PC-9 (cell line): ENCODE data around the gene SLC10A7. TPM values are rescaled to one million over a fixed set of nuclear protein-coding genes. Genes with fewer than 3 reads are reported as not detected.

Experiments
- BruUV-seq: library from RNA; stranded (reverse); fragments of 400-500 nt; replicated peaks from 2 replicates; lab custom pipeline; 2021; lab: Mats Ljungman, UMichigan
- CTCF ChIA-PET: fragments of 300-600 bp; sonication (Branson Sonifier 250); formaldehyde crosslinking; loops from one replicate; lab custom pipeline; 2022; ENCODE audit warnings: antibody characterized with exemption; lab: Charles Lee
- POLR2A ChIA-PET: fragments of 300-600 bp; sonication (Branson Sonifier 250); formaldehyde crosslinking; loops from one replicate; lab custom pipeline; 2022; ENCODE audit warnings: antibody characterized with exemption; ENCODE audit not compliant: unreplicated experiment; lab: Charles Lee
- DNase-seq, 2 experiments: peaks; one replicate each; pipeline versions ENCODE4 v3.0.0 to v3.0.0-alpha.2; 2015 to 2022; ENCODE audit warnings: mixed read lengths in 1 of 2
- H2AFZ ChIP-seq: fragments of 200-600 bp; sonication (generic); 2 replicates; pipeline ENCODE4 v1.8.1; 2017; ENCODE audit warnings: antibody characterized with exemption
- H3F3A ChIP-seq: fragments of 200-600 bp; sonication (generic); 2 replicates; pipeline ENCODE4 v1.8.1; 2017; ENCODE audit warnings: antibody characterized with exemption, mild to moderate bottlenecking, low read depth; ENCODE audit not compliant: insufficient read depth
- H3K27ac ChIP-seq: fragments of 200-600 bp; sonication (generic); 2 replicates; pipeline ENCODE4 v1.6.1; 2016; ENCODE audit warnings: mixed run types
- H3K27me3 ChIP-seq: fragments of 200-600 bp; sonication (generic); 2 replicates; pipeline ENCODE4 v1.6.1; 2016; ENCODE audit warnings: low read depth, mixed run types; ENCODE audit not compliant: insufficient read depth
- H3K36me3 ChIP-seq: fragments of 200-600 bp; sonication (generic); 2 replicates; pipeline ENCODE4 v1.6.1; 2016; ENCODE audit warnings: low read depth, mixed run types
- H3K4me1 ChIP-seq: fragments of 200-600 bp; sonication (generic); replicated peaks from 2 replicates; pipeline ENCODE4 v1.6.1; 2016; ENCODE audit warnings: mixed run types; ENCODE audit not compliant: insufficient read depth
- H3K4me2 ChIP-seq: fragments of 200-600 bp; sonication (generic); 2 replicates; pipeline ENCODE4 v1.6.1; 2017; ENCODE audit warnings: mixed run types
- H3K4me3 ChIP-seq: fragments of 200-600 bp; sonication (generic); 2 replicates; pipeline ENCODE4 v1.6.1; 2016; ENCODE audit warnings: mixed run types
- H3K79me2 ChIP-seq: fragments of 200-600 bp; sonication (generic); 2 replicates; pipeline ENCODE4 v1.6.1; 2017; ENCODE audit warnings: low read depth, mixed run types
- H3K9me2 ChIP-seq: fragments of 200-600 bp; sonication (generic); 2 replicates; pipeline ENCODE4 v1.8.1; 2017; ENCODE audit warnings: mild to moderate bottlenecking; ENCODE audit not compliant: insufficient read depth
- H3K9me3 ChIP-seq: fragments of 200-600 bp; sonication (generic); 2 replicates; pipeline ENCODE4 v1.8.1; 2016; ENCODE audit warnings: low read depth; ENCODE audit not compliant: insufficient read depth
- H4K20me1 ChIP-seq: fragments of 200-600 bp; sonication (generic); 2 replicates; pipeline ENCODE4 v1.8.1; 2017; ENCODE audit not compliant: insufficient read depth
- EZH2 ChIP-seq: fragments of 200-600 bp; sonication (generic); IDR thresholded peaks from 2 replicates; pipeline ENCODE4 v1.8.0; 2017; ENCODE audit warnings: antibody characterized with exemption, low read depth
- intact Hi-C: fragments of 100-400 bp; cut with micrococcal nuclease; formaldehyde crosslinking; loops from one replicate; pipeline ENCODE4 v1.10.0; 2022; ENCODE audit not compliant: unreplicated experiment
- total RNA-seq: library from RNA; stranded (reverse); gene quantifications from 2 replicates; pipeline ENCODE4 v1.2.3, GENCODE V29; 2021
- TF ChIP-seq, protein P1 (sequence below): fragments of 200-600 bp; sonication (generic); conservative IDR thresholded peaks from 2 replicates; pipeline ENCODE4 v1.6.1; 2017; ENCODE audit warnings: mixed run types, antibody characterized with exemption, mild to moderate bottlenecking, moderate library complexity

SLC10A7 gene
- total RNA-seq, 1 experiment from 2014 or later, result 11.4 TPM

DNA sequence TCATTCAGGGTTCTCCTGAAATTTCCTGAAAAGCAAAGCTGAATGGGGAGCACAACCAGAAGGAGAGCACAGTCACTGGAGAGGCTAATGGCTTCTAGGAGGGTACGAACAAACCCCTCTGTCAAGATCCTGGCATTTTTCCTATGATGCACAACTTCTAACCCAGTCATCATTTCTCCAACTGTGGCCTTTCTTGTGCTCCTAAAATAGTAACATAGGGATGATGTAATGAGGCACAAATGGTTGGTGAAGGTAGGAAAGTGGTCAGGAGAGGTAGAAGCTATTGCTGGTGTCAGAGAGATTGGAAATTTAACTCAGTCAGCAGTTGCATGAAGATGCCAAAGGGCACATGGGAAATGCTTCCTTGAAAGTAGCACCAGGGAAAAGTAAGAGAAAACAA, 52.7 kb downstream of the SLC10A7 start:
- H3K4me1 ChIP-seq, result no peaks in the 10 kb centered on the region
- TF ChIP-seq EZH2, result no peak
- TF ChIP-seq, protein P1, sequence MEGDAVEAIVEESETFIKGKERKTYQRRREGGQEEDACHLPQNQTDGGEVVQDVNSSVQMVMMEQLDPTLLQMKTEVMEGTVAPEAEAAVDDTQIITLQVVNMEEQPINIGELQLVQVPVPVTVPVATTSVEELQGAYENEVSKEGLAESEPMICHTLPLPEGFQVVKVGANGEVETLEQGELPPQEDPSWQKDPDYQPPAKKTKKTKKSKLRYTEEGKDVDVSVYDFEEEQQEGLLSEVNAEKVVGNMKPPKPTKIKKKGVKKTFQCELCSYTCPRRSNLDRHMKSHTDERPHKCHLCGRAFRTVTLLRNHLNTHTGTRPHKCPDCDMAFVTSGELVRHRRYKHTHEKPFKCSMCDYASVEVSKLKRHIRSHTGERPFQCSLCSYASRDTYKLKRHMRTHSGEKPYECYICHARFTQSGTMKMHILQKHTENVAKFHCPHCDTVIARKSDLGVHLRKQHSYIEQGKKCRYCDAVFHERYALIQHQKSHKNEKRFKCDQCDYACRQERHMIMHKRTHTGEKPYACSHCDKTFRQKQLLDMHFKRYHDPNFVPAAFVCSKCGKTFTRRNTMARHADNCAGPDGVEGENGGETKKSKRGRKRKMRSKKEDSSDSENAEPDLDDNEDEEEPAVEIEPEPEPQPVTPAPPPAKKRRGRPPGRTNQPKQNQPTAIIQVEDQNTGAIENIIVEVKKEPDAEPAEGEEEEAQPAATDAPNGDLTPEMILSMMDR, result no peak
- no peaks in the 10 kb centered on the region for H3K9me2 ChIP-seq
- no TSS peak for BruUV-seq
- no peaks in the 10 kb centered on the region for H4K20me1 ChIP-seq
- DNase-seq, result no peak
- no peaks in the 10 kb centered on the region for H3K36me3 ChIP-seq
- intact Hi-C loops, result no loop called here
- H3F3A ChIP-seq, result no peaks in the 10 kb centered on the region
- no peak overlapping the region for H2AFZ ChIP-seq
- H3K4me2 ChIP-seq, result no peak overlapping the region
- no peaks in the 10 kb centered on the region for H3K79me2 ChIP-seq
- H3K4me3 ChIP-seq, result no peak overlapping the region
- CTCF ChIA-PET, result no interaction called here
- no peaks in the 10 kb centered on the region for H3K27me3 ChIP-seq
- H3K9me3 ChIP-seq, result no peaks in the 10 kb centered on the region
- no peak overlapping the region for H3K27ac ChIP-seq
- POLR2A ChIA-PET, result no interaction called here

DNA sequence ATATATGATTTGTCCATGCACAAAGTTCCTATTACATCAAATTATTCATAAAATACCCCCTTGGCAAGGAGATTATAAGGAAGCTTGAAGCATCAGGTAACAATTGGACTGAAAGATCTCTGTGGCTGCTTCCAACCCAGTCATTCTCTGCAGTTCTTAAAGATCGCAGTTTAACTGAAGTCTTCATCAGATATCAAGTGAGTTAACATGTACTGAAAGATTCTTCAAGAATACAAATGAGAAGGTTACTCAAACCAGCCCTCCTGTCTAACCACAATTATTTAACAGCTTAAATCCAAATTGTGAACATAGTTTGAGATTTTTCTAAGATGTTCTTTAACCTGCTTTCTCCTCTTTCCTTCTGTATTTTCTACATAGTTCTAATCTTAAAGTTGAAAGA, 56.1 kb downstream of the SLC10A7 start:
- CTCF ChIA-PET, result no interaction called here
- H4K20me1 ChIP-seq, result no peaks in the 10 kb centered on the region

DNA sequence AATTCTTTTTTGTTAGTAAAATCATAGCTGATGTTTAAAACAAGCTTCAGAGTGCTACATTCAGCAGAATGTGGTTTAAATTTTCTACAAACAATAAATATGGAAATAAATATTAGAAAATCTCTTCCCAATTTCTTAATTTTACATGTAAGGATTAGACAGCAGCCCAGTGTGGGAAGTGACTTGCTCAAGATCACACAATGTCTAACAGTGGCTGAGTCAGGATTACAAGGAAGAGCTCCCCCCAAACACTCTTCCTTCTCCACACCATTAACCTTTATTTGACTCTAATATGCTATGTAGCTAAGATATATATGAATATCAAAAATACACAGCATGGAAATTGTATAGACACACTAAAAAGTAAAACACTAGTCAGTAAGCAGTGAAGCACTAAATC, 59.5 kb downstream of the SLC10A7 start:
- TF ChIP-seq, protein P1, result no peak
- no peak for TF ChIP-seq EZH2
- H3K79me2 ChIP-seq, result no peaks in the 10 kb centered on the region
- no TSS peak for BruUV-seq
- H3K27ac ChIP-seq, result no peak overlapping the region
- no peak overlapping the region for H3K4me2 ChIP-seq
- CTCF ChIA-PET, result no interaction called here
- H3K9me2 ChIP-seq, result no peaks in the 10 kb centered on the region
- no peaks in the 10 kb centered on the region for H3K36me3 ChIP-seq
- H3K9me3 ChIP-seq, result no peaks in the 10 kb centered on the region
- H3K4me1 ChIP-seq, result no peaks in the 10 kb centered on the region
- H3F3A ChIP-seq, result no peaks in the 10 kb centered on the region
- H4K20me1 ChIP-seq, result no peaks in the 10 kb centered on the region
- POLR2A ChIA-PET, result interaction anchor here (0.6 kb wide), 1 partner anchor 688 kb away, joined by 3 read pairs; no protein-coding TSS in a partner anchor
- H3K4me3 ChIP-seq, result no peak overlapping the region
- intact Hi-C loops, result no loop called here
- DNase-seq, result no peak
- H3K27me3 ChIP-seq, result no peaks in the 10 kb centered on the region
- no peak overlapping the region for H2AFZ ChIP-seq

More for the DNA sequence above, 56.1 kb downstream of the SLC10A7 start:
- H3K9me3 ChIP-seq, result no peaks in the 10 kb centered on the region
- DNase-seq, result no peak
- H3K36me3 ChIP-seq, result no peaks in the 10 kb centered on the region
- no peaks in the 10 kb centered on the region for H3K4me1 ChIP-seq
- no peaks in the 10 kb centered on the region for H3K79me2 ChIP-seq
- no peak overlapping the region for H2AFZ ChIP-seq
- intact Hi-C loops, result no loop called here
- H3K4me2 ChIP-seq, result no peak overlapping the region
- no peak overlapping the region for H3K27ac ChIP-seq
- H3K27me3 ChIP-seq, result no peaks in the 10 kb centered on the region
- no peaks in the 10 kb centered on the region for H3K9me2 ChIP-seq
- TF ChIP-seq EZH2, result no peak
- TF ChIP-seq, protein P1, result no peak
- POLR2A ChIA-PET, result no interaction called here
- H3K4me3 ChIP-seq, result no peak overlapping the region
- no peaks in the 10 kb centered on the region for H3F3A ChIP-seq
- no TSS peak for BruUV-seq
